Endodermal cell (in vitro differentiated cells): Measurements from ENCODE around the gene LCA5L. TPM values are rescaled to one million over a fixed set of nuclear protein-coding genes. Genes with fewer than 3 reads are reported as not detected.

ENCODE experiments used
- DNase-seq: peaks from one replicate; pipeline ENCODE4 v3.0.0-alpha.2; 2017
- H3K27ac ChIP-seq: 2 replicates; pipeline ENCODE4 v1.5.1; 2013; ENCODE audit warnings: mild to moderate bottlenecking, low read depth, low read length, moderate library complexity
- H3K27me3 ChIP-seq: 2 replicates; pipeline ENCODE4 v1.6.1; 2013; ENCODE audit warnings: mild to moderate bottlenecking, low read length, moderate library complexity; ENCODE audit not compliant: insufficient read depth, control insufficient read depth, poor library complexity, severe bottlenecking
- H3K36me3 ChIP-seq: 2 replicates; pipeline ENCODE4 v1.7.0; 2013; ENCODE audit warnings: mild to moderate bottlenecking, low read length, moderate library complexity; ENCODE audit not compliant: control insufficient read depth, insufficient read depth
- H3K4me1 ChIP-seq: one replicate; pipeline ENCODE4 v1.7.0; 2013; ENCODE audit warnings: low read length; ENCODE audit not compliant: control insufficient read depth, insufficient read depth
- H3K4me3 ChIP-seq: 2 replicates; pipeline ENCODE4 v1.5.1; 2013; ENCODE audit warnings: mild to moderate bottlenecking, low read length, moderate library complexity
- H3K9ac ChIP-seq: 2 replicates; pipeline ENCODE4 v1.6.1; 2013; ENCODE audit warnings: mild to moderate bottlenecking, low read length, moderate library complexity; ENCODE audit not compliant: poor library complexity, severe bottlenecking; ENCODE audit errors: extremely low read depth
- H3K9me3 ChIP-seq: 2 replicates; pipeline ENCODE4 v1.6.1; 2013; ENCODE audit warnings: mild to moderate bottlenecking, low read length, moderate library complexity; ENCODE audit not compliant: control insufficient read depth
- H3K27ac Mint-ChIP-seq: 2 replicates; pipeline ENCODE4 v1.8.0; 2020; ENCODE audit warnings: mixed read lengths
- H3K27me3 Mint-ChIP-seq: 2 replicates; pipeline ENCODE4 v1.8.0; 2021; ENCODE audit warnings: mild to moderate bottlenecking, mixed read lengths; ENCODE audit not compliant: insufficient read depth
- H3K36me3 Mint-ChIP-seq: 2 replicates; pipeline ENCODE4 v1.8.0; 2020; ENCODE audit warnings: low read depth, mixed read lengths
- H3K4me1 Mint-ChIP-seq: 2 replicates; pipeline ENCODE4 v1.8.0; 2020; ENCODE audit warnings: mixed read lengths
- H3K4me3 Mint-ChIP-seq: 2 replicates; pipeline ENCODE4 v1.8.0; 2020; ENCODE audit warnings: mild to moderate bottlenecking, moderate library complexity, mixed read lengths
- H3K9me3 Mint-ChIP-seq: 2 replicates; pipeline ENCODE4 v1.8.0; 2020; ENCODE audit warnings: mild to moderate bottlenecking, mixed read lengths
- CTCF ChIP-seq: fragments of 200-600 bp; sonication (generic); conservative IDR thresholded peaks from 2 replicates; pipeline ENCODE4 v1.5.0; 2021; ENCODE audit warnings: antibody characterized with exemption, mild to moderate bottlenecking
- WGBS, 2 experiments: methylation state at CpG; one replicate each; pipeline versions ENCODE4 v1.1.5 to v1.1.7; 2013; ENCODE audit warnings: missing lambda C conversion rate in 2 of 2, mixed read lengths in 1 of 2; ENCODE audit not compliant: insufficient coverage in 1 of 2, insufficient read length in 1 of 2; 5-methylcytosine and 5-hydroxymethylcytosine counted together
- total RNA-seq, 2 donors: library from RNA; stranded (reverse); fragmentation: NEBNext Ultra II Directional in 1 of 2; extraction: Animal tissue kit (Norgen Biotek cat#: 25700) in 1 of 2; gene quantifications; 2 replicates in 1 of 2; 3 replicates in 1 of 2; pipeline ENCODE4 v1.2.1, GENCODE V29; 2021

The LCA5L gene
- total RNA-seq, 2 donors from 2014 or later: 2.4 to 3.6 TPM

- H3K4me3 ChIP-seq: peak within 1 kb of the TSS; percentile 62
- no peaks in the 10 kb centered on the region for H3K27me3 ChIP-seq
- Mint-ChIP-seq H3K27me3 (no peaks in the 10 kb centered on the region), H3K4me1 (peaks cover 51% of the 10 kb centered on the region), H3K36me3 (no peaks in the 10 kb centered on the region), H3K9me3 (no peaks in the 10 kb centered on the region), H3K4me3 (peak within 1 kb of the TSS; percentile 47), H3K27ac (peak within 1 kb of the TSS; percentile 94)
- 34 to 66% methylated on average over 9 to 15 of the region's 15 CpGs for WGBS, 2 experiments
- peak within 1 kb of the TSS; percentile 25 for H3K27ac ChIP-seq
- H3K4me1 ChIP-seq: peaks cover 13% of the 10 kb centered on the region
- no peak within 1 kb of the TSS for H3K9ac ChIP-seq
- no peaks in the 10 kb centered on the region for H3K36me3 ChIP-seq
- TF ChIP-seq CTCF: no peak
- peak; percentile 92 for DNase-seq
- H3K9me3 ChIP-seq: peaks cover 11% of the 10 kb centered on the region
Observed at GRCh38 chr21:39451332-39452206, 6.0 kb upstream of the LCA5L start, which contains the start of gene SH3BGR. TSS of gene SH3BGR (plus strand) at chr21:39451970. CDS start at chr21:39452097, 127 bp downstream.

GRCh38 chr21:39447264-39447663, 1.7 kb upstream of the LCA5L start:
- no peak overlapping the region for H3K4me3 Mint-ChIP-seq
- peaks cover 4% of the 10 kb centered on the region for H3K4me1 ChIP-seq
- peaks cover 49% of the 10 kb centered on the region for H3K4me1 Mint-ChIP-seq

More at GRCh38 chr21:39447264-39447663, 1.7 kb upstream of the LCA5L start:
- no peaks in the 10 kb centered on the region for H3K36me3 ChIP-seq
- no peak overlapping the region for H3K4me3 ChIP-seq
- TF ChIP-seq CTCF: no peak
- DNase-seq: no peak
- no peak overlapping the region for H3K9ac ChIP-seq
- H3K27ac ChIP-seq: no peak overlapping the region
- WGBS, 2 experiments: 98 to 100% methylated on average over 3 to 7 of the region's 7 CpGs
- no peaks in the 10 kb centered on the region for H3K27me3 ChIP-seq
- H3K27me3 Mint-ChIP-seq: peaks cover 2% of the 10 kb centered on the region
- peaks cover 11% of the 10 kb centered on the region for H3K9me3 ChIP-seq
- peaks cover 8% of the 10 kb centered on the region for H3K36me3 Mint-ChIP-seq
- H3K27ac Mint-ChIP-seq: no peak overlapping the region
- H3K9me3 Mint-ChIP-seq: no peaks in the 10 kb centered on the region
